Body of pancreas (tissue), 4 donors: ENCODE measurements around the gene CSAD.

Experiments used
- POLR2A ChIP-seq, 3 donors: fragments of 450-650 bp; IDR thresholded peaks; one replicate each; pipeline ENCODE4 v1.6.1; 2016; ENCODE audit warnings: antibody characterized with exemption in 3 of 3, mild to moderate bottlenecking in 2 of 3
- TF ChIP-seq, protein P1 (sequence below), 7 experiments: fragments of 450-650 bp in 4 of 7; fragments of 200-600 bp in 3 of 7; sonication (generic) in 3 of 7; IDR thresholded peaks; one replicate each; pipeline ENCODE4 v1.5.1; 2016 to 2019; ENCODE audit warnings: antibody characterized with exemption in 7 of 7

DNA sequence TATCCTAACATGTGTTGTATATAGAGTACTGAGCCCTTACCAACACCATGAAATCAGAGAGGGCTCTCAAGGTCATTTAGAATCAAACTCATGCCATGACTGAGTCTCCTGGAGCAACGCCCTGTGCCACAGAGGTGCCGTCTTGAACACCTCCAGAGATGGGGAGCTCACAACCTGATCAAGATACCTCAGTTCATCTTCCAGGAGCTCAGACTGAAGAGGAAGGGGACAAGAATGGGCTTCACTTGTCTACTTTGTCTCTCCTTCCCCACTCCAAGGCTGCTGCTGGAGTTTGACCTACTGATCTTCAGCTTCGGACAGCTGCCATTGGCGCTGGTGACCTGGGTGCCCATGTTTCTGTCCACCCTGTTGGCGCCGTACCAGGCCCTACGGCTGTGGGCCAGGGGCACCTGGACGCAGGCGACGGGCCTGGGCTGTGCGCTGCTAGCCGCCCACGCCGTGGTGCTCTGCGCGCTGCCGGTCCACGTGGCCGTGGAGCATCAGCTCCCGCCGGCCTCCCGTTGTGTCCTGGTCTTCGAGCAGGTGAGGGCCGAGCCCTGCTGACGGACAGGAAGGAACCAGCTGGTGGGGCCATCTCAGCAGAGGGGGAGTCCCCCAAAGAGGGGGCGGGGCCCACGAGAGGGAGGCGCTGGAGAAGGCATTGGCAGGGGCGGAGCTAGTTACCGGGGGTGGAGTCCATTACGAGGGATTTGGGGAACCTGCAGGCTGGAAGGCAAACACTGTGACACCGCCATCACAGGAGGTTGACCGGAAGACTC lies 65.4 kb downstream of the CSAD start:
- no peak for TF ChIP-seq POLR2A (IDR thresholded peaks at IDR 0.05)
- TF ChIP-seq, protein P1, sequence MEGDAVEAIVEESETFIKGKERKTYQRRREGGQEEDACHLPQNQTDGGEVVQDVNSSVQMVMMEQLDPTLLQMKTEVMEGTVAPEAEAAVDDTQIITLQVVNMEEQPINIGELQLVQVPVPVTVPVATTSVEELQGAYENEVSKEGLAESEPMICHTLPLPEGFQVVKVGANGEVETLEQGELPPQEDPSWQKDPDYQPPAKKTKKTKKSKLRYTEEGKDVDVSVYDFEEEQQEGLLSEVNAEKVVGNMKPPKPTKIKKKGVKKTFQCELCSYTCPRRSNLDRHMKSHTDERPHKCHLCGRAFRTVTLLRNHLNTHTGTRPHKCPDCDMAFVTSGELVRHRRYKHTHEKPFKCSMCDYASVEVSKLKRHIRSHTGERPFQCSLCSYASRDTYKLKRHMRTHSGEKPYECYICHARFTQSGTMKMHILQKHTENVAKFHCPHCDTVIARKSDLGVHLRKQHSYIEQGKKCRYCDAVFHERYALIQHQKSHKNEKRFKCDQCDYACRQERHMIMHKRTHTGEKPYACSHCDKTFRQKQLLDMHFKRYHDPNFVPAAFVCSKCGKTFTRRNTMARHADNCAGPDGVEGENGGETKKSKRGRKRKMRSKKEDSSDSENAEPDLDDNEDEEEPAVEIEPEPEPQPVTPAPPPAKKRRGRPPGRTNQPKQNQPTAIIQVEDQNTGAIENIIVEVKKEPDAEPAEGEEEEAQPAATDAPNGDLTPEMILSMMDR (IDR thresholded peaks at IDR 0.05), result no peak
